Endothelial cell of umbilical vein (primary cell): ENCODE results near the gene PRKCD.

ENCODE experiments used
- CTCF ChIP-seq, 2 donors: IDR thresholded peaks; 1 replicate in 1 of 2; 2 replicates in 1 of 2; pipeline ENCODE4 v1.5.1; 2011; ENCODE audit warnings: low read length in 2 of 2, mild to moderate bottlenecking in 2 of 2, moderate library complexity in 2 of 2, control low read depth in 1 of 2, inconsistent platforms in 1 of 2, low read depth in 1 of 2; ENCODE audit not compliant: insufficient read depth in 1 of 2; ENCODE audit errors: extremely low read depth in 1 of 2
- MAX ChIP-seq: IDR thresholded peaks from 2 replicates; pipeline ENCODE4 v1.6.1; 2011; ENCODE audit not compliant: insufficient read depth, insufficient read length
- MYC ChIP-seq: IDR thresholded peaks from one replicate; pipeline ENCODE4 v1.6.1; 2011; ENCODE audit warnings: mild to moderate bottlenecking, low read depth, low read length
- POLR2A ChIP-seq: IDR thresholded peaks from 2 replicates; pipeline ENCODE4 v1.6.1; 2012; ENCODE audit warnings: low read depth, mild to moderate bottlenecking, control low read depth, low read length
- POLR2AphosphoS5 ChIP-seq: IDR thresholded peaks from 2 replicates; pipeline ENCODE4 v1.6.1; 2012; ENCODE audit warnings: low read depth, mild to moderate bottlenecking, control low read depth, low read length, moderate library complexity; ENCODE audit not compliant: insufficient read depth

- TF ChIP-seq MAX, result no peak
- TF ChIP-seq CTCF (IDR thresholded peaks at IDR 0.05; ENCODE audit: extremely low read depth in 1 of 2, insufficient read depth in 1 of 2, low read depth in 1 of 2, low read length in 2 of 2), result no peak
- TF ChIP-seq POLR2A, result no peak
- TF ChIP-seq POLR2AphosphoS5, result no peak
- no peak for TF ChIP-seq MYC
These were observed 30.9 kb downstream of the PRKCD start for GRCh38 chr3:53191836-53192480.
